SK-N-SH (cell line): ENCODE results near the gene ZRANB3.

ENCODE experiments used
- JUND ChIP-seq: IDR thresholded peaks from 2 replicates; pipeline ENCODE4 v1.4.0; 2012
- POLR2AphosphoS5 ChIP-seq: IDR thresholded peaks from 2 replicates; pipeline ENCODE4 v1.6.1; 2012; ENCODE audit warnings: low read depth, low read length
- RAD21 ChIP-seq: IDR thresholded peaks from 2 replicates; pipeline ENCODE4 v1.6.1; 2012; ENCODE audit warnings: mild to moderate bottlenecking, low read length
- SMC3 ChIP-seq: IDR thresholded peaks from 2 replicates; pipeline ENCODE4 v1.6.1; 2012; ENCODE audit warnings: low read depth, low read length, improper control_type of control experiment
- YY1 ChIP-seq: IDR thresholded peaks from 2 replicates; pipeline ENCODE4 v1.4.0; 2012; ENCODE audit warnings: low read depth, mild to moderate bottlenecking
- TF ChIP-seq, protein P1 (sequence below): fragments of 200-600 bp; sonication (generic); IDR thresholded peaks from 2 replicates; pipeline ENCODE4 v1.6.1; 2017; ENCODE audit warnings: antibody characterized with exemption, mild to moderate bottlenecking, moderate library complexity
- TF ChIP-seq, protein P2 (sequence below): IDR thresholded peaks from 2 replicates; pipeline ENCODE4 v1.4.0; 2012; ENCODE audit warnings: low read depth, borderline replicate concordance

GRCh38 chr2:135103843-135104242, 427.2 kb downstream of the ZRANB3 start:
- TF ChIP-seq, protein P1, sequence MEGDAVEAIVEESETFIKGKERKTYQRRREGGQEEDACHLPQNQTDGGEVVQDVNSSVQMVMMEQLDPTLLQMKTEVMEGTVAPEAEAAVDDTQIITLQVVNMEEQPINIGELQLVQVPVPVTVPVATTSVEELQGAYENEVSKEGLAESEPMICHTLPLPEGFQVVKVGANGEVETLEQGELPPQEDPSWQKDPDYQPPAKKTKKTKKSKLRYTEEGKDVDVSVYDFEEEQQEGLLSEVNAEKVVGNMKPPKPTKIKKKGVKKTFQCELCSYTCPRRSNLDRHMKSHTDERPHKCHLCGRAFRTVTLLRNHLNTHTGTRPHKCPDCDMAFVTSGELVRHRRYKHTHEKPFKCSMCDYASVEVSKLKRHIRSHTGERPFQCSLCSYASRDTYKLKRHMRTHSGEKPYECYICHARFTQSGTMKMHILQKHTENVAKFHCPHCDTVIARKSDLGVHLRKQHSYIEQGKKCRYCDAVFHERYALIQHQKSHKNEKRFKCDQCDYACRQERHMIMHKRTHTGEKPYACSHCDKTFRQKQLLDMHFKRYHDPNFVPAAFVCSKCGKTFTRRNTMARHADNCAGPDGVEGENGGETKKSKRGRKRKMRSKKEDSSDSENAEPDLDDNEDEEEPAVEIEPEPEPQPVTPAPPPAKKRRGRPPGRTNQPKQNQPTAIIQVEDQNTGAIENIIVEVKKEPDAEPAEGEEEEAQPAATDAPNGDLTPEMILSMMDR, result no peak
- TF ChIP-seq RAD21 (no peak), JUND (no peak), YY1 (no peak), SMC3 (no peak), POLR2AphosphoS5 (no peak)
- TF ChIP-seq, protein P2, sequence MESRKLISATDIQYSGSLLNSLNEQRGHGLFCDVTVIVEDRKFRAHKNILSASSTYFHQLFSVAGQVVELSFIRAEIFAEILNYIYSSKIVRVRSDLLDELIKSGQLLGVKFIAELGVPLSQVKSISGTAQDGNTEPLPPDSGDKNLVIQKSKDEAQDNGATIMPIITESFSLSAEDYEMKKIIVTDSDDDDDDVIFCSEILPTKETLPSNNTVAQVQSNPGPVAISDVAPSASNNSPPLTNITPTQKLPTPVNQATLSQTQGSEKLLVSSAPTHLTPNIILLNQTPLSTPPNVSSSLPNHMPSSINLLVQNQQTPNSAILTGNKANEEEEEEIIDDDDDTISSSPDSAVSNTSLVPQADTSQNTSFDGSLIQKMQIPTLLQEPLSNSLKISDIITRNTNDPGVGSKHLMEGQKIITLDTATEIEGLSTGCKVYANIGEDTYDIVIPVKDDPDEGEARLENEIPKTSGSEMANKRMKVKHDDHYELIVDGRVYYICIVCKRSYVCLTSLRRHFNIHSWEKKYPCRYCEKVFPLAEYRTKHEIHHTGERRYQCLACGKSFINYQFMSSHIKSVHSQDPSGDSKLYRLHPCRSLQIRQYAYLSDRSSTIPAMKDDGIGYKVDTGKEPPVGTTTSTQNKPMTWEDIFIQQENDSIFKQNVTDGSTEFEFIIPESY, result no peak
